Left lobe of liver (tissue), 2 donors: ENCODE results near the gene RNF145. TPM values are rescaled to one million over a fixed set of nuclear protein-coding genes. Genes with fewer than 3 reads are reported as not detected.

Experiments
- ATAC-seq: fragments of 200-7000 bp; cut with Tn5 transposase; one replicate; pipeline ENCODE4 v1.9.1; 2020; ENCODE audit warnings: mild to moderate bottlenecking, moderate library complexity
- DNase-seq: peaks from one replicate; pipeline ENCODE4 v3.0.0-alpha.2; 2020; ENCODE audit warnings: low spot score
- total RNA-seq: library from RNA; stranded (reverse); gene quantifications from one replicate; pipeline ENCODE4 v1.2.1, GENCODE V29; 2021
- donor health status: DM: no; HTN: no; CAD: no; lungs with moderate emphysema.
- donor health status: DM: no; HTN: yes; CAD: no.

RNF145 gene
- total RNA-seq, 1 donor from 2014 or later, result 8.4 TPM

DNA sequence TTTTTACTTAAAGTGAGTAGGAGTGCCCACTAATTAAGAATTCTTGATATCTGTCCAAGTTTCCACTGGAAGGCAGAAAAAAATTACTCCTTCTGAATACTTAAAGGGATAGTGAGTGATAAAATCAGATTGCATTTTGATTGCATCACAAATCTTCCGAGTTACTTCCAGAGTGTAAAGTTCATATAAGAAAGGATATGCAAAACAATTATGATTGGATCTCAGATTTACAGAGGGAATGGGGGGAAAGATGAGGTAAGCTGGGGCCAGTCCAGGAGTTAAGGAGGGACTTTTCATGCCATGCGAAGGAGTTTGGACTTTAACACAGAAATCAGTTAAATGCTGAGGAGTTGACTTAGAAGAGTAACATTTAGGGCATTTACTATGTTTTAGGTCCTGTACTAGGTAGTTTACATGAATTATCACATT lies 9.3 kb upstream of the RNF145 start:
- DNase-seq (no peak), ATAC-seq (no peak)

DNA sequence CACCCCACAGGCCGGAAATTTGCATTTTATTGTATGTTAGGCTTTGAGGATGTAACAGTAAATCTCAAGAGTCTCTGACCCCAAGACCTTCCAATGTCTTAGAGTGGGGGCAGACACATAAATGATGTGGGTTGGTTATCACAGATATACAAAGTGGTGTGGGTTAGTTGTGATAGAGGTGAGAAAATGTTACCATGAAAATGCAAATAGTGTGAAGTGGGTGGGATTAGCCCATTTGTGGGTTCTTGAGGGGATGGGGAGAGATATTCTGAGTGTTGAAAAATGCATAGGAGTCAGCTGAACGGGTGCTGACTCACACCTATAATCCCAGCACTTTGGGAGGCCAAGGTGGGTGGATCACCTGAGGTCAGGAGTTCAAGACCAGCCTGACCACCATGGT lies 7.9 kb upstream of the RNF145 start:
- no peak for DNase-seq
- ATAC-seq, result no peak

- DNase-seq, result no peak
- no peak for ATAC-seq
These were observed 7.1 kb upstream of the RNF145 start for GRCh38 chr5:159216454-159216853.

DNA sequence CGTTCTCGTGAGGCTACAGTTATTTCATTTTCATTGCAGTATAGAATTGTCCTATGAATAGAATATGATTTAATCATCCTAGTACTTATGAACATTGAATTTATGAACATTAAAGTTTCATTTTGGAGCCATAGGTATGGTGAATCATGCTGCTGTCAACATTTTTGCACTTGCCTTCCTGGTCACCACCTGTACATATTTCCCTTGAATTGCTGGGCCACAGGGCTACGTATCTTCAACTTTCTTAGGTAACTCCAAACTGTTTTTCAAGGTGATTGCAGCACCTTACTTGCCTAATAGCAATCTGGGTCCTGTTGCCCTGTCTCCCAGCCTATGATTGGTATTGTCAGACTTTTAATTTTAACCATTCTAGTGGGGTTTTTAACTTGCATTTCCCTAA lies 6.5 kb upstream of the RNF145 start:
- DNase-seq, result no peak
- ATAC-seq, result no peak

DNA sequence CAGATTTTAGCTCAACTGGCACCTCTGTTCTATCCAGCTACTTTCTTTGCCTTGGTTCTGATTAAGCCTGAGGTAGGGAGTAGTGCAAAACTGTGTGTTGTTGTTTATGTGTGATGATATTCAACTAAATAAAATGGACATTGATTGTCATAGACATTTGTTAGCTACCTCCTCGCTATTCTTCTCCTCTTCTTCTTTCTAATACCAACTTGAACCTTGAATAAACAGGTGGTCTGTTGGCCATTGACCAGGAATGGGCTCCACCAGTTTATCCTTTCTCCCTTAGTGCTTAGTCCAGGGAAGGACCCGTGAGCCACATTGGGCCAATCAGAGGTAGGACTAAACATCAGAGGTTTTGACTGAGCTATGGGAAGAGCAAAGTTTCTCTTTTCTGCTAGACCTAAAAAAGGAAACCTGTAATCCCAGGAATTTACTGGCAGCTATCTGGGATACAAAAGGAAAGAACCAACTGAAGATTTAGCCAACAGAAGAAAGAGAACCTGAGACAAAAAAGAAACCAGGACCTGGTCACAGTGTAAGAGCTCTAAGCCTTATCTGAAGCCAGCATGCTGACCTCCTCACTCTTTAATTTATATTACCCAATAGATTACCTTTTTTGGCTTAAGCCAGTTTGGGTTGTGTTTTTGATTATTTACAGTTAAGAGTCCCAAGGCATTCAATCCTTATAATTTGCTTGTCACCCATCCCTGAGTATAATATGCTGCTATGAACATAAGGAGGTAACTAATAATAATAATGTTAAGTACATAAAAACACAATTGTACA lies 5.3 kb upstream of the RNF145 start:
- ATAC-seq (no peak), DNase-seq (no peak)

- no peak for ATAC-seq
- DNase-seq, result no peak
These were observed 3.5 kb upstream of the RNF145 start for GRCh38 chr5:159212657-159213462.

DNA sequence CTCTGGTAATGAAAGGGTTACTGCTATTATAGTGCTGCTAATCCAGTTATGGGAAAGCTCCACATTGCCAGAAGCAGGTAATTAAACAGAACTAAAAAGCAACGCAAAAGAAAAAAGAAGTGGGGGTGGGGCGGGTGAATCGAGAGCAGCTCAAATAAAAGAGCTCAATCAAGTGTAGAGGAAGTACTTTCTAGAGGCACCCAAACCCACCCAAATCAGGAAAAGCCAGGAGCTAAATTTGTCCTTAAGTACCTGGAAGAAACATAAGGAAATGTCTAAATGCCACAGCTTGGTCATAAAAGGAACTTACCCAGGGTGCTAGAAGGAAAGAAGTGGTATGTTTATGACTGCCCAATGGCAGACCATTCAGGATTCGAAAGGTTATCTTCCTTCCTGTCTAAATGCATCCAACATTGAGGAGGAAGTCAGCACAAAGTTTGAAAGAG lies 2.4 kb upstream of the RNF145 start:
- DNase-seq, result no peak
- no peak for ATAC-seq

DNA sequence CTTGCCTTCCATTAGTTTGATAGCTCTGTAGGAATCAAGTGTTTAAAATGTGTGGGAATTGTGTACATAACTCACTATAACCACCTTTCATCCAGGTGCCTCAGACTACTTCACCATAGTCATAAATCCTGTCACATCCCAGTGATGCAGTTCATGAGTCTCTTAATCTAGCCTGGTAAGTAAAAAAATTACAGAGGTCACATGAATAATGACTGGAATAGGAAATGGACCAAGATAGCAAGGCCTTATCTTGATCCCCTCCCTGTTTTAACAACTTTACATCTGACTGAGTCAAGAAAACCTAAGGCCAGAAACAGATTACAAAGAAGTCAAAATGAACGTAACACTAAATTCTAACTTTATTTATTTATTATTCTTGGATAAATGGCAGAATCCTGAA lies 1.5 kb upstream of the RNF145 start:
- no peak for DNase-seq
- no peak for ATAC-seq

DNA sequence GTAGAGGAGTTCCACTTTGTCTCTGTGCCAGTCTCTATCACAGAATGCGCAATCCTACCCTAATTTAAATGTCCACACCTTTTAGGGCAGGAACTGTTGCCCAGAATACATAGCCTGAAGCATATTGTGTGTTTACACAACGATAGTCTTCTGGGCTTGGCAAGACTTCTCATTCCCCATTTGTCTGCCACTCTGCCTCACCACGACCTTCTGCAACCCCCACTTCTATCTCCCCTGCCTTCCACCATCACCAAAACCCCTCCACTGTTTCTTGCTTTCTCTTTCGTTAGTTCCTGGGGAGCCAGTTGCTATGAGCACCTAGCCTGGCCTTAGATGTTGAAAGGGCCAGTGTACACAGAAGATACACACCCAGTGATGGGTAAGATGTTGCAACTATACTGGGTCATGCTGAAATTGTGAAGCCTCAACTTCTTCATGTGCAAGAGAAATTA lies 883 bp upstream of the RNF145 start:
- peak; percentile 29 for ATAC-seq
- no peak for DNase-seq

DNA sequence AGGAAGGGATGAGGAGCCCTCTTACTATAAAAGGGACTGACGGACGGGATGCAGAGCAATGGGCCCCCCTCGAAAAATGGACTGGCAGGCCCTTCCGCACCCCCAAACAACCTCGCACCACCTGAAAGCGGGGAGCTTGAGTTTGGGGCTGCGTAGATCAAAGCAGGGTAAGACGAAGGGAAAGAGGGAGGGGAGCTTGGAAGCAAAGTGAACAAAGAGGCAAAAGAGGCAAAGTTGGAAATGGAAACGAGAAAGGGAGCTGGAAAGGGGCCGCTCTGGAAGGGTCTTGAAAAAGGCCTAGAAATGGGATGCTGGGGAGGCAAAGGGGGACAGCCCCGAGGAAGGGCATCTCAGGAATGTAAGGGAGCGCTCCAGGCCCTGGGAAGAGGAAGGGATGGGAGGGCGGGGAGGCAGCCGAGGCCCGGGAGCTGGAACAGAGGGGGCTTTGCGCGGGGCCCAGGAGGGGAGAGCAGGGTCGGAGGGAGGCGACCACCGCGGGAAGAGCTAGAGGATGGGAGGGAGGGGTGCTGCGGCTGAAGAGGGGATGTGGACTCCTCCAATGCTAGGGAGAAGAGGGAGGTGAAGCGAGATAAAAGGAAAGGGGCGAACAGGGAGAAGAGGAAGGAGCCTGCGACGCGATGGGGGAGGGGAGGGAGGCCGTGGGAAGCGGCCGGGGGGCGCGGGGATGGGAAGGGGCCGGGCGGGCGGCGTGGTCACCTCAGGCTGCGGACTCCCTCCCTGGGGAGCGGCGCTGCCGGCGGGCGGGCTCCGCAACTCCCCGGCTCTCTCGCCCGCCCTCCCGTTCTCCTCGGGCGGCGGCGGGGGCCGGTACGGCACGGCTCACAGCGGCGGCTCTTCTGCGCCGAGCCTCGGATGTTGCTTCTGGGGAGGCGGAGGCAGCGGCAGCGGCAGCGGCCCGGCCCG lies 577 bp downstream of the RNF145 start:
- no peak for DNase-seq

DNA sequence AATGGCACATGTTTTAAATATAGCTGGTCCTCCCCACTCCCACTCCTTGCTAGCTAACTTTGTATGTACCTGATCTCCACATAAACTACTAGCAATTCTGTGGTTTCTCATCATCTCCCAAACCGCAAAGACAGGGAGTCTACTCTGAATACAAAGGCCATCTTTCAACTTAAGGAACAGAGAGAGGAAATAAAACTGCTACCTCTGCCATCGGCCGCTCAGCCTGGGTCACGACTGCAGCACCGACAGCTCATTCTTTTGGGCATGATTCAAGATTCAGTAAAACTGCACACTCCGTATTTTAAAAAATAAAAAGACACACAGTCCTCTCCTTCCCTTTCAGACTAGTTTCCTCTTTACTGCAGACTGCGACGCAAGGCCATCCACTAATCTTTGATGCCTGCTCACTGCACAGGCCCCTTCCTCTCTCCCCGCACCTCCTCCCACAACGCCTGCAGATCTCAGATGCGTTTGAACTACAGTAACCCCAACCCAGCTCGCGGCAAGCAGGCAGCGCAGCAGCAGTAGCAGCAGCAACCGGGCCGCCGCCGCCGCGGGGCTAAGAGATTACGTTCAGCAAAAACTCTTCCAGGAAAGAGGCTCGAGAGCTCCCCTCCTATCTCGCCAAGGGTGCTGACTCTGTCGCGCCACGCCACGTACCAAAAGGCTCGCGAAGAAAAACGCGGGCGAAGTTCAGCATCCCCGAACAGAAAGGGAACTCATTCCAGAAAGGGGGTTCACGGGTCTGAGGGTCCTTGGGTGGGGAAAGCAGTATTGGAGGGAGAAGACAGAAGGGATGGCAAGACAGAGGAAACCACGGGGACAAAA lies 1.5 kb downstream of the RNF145 start:
- ATAC-seq (peak; percentile 74), DNase-seq (peak; percentile 78)

More for the DNA sequence above, 577 bp downstream of the RNF145 start:
- peak; percentile 50 for ATAC-seq

- no peak for ATAC-seq
- DNase-seq, result no peak
These were observed 2.1 kb downstream of the RNF145 start for GRCh38 chr5:159207222-159207685.

DNA sequence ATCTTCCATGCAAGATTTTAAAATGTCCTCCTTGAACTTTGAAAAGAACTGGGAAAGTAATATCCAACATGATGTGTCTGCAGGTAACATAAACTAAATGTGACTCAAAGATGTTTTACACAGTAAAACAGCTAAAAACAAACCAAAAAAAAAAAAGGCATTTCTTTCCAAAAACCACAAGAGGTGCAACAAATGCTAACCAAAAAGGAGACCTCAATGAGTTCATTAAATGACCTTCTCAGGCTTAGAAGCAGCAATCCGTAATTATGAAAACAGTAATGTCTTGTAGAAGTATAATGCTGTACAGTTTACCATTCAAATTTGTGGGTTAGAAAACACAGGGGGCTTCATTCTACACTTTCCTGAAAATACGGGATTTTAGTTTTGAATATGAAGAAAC lies 2.5 kb downstream of the RNF145 start:
- no peak for DNase-seq
- ATAC-seq, result no peak

GRCh38 chr5:159206368-159206767 lies 3.0 kb downstream of the RNF145 start:
- ATAC-seq (no peak), DNase-seq (no peak)

- DNase-seq (no peak), ATAC-seq (no peak)
These were observed 6.0 kb downstream of the RNF145 start for GRCh38 chr5:159203351-159203750.

GRCh38 chr5:159202151-159202550 lies 7.2 kb downstream of the RNF145 start:
- no peak for ATAC-seq
- DNase-seq, result no peak

- no peak for DNase-seq
- ATAC-seq, result no peak
These were observed 9.6 kb downstream of the RNF145 start for GRCh38 chr5:159199780-159200179.

- ATAC-seq (no peak), DNase-seq (no peak)
These were observed 10.1 kb downstream of the RNF145 start for GRCh38 chr5:159199225-159199624.

DNA sequence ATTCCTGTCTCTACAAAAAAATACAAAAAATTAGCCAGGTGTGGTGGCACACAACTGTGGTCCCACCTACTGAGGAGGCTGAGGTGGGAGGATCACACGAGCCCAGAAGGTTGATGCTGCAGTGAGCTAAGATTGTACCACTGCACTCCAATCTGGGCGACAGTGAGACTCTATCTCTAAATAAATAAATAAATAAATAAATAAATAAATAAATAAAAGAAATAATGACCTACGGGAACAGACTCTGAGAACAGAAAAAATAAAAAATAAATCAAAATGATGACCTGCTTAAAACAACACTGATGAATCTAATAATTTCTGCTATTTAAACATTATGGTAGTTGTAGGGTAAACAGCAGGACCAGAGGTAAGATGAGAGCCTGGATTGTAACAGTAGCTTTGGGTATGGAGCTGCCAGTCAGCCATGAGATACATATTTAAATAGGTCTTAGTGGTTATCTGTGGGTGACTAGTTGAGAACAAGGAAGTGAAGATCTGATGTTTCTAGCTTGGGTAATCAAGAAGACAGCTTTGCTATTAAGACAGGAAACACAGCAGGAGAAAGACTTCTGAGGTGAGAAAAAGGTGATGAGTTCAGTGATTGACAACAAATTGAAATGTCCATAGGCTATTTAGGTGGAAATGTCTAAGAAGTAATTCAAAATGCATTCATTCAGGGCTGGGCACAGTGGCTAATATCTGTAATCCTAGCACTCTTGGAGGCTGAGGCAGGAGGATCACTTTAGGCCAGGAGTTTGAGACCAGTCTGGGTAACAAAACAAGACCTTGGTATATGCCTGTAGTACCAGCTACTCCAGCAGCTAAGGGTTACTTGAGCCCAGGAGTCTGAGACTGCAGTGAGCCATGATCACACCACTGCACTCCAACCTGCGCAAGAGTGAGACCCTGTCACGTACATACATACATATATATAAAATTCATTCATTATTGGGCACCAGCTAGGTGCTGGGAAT lies 11.0 kb downstream of the RNF145 start:
- DNase-seq (no peak), ATAC-seq (no peak)
